MCF 10A (cell line): Measurements from ENCODE around the gene MVB12B. TPM values are rescaled to one million over a fixed set of nuclear protein-coding genes. Genes with fewer than 3 reads are reported as not detected.

Experiments
- BruUV-seq: library from RNA; stranded (reverse); fragments of 400-500 nt; replicated peaks from 2 replicates; lab custom pipeline; 2021; lab: Mats Ljungman, UMichigan
- CTCF ChIA-PET: fragments of 300-600 bp; sonication (Branson Sonifier 250); formaldehyde crosslinking; extraction: SDS; loops from one replicate; lab custom pipeline; 2021; ENCODE audit warnings: antibody characterized with exemption, inconsistent platforms; lab: Yijun Ruan, JAX
- POLR2A ChIA-PET: fragments of 300-600, 350-650 bp; sonication (Branson Sonifier 250); formaldehyde crosslinking; extraction: SDS; loops from one replicate; lab custom pipeline; 2020; ENCODE audit warnings: antibody characterized with exemption, inconsistent platforms; lab: Yijun Ruan, JAX
- DNase-seq: peaks from one replicate; pipeline ENCODE4 v3.0.0-alpha.2; 2018; ENCODE audit not compliant: unreplicated experiment
- H3K27ac Mint-ChIP-seq: one replicate; pipeline ENCODE4 v1.8.0; 2022; ENCODE audit warnings: mild to moderate bottlenecking, low read depth, mixed read lengths; ENCODE audit not compliant: unreplicated experiment
- H3K27me3 Mint-ChIP-seq: one replicate; pipeline ENCODE4 v1.8.0; 2022; ENCODE audit warnings: mixed read lengths; ENCODE audit not compliant: insufficient read depth, unreplicated experiment
- H3K36me3 Mint-ChIP-seq: one replicate; pipeline ENCODE4 v1.8.0; 2022; ENCODE audit warnings: mild to moderate bottlenecking, moderate library complexity, mixed read lengths; ENCODE audit not compliant: insufficient read depth, unreplicated experiment
- H3K4me1 Mint-ChIP-seq: one replicate; pipeline ENCODE4 v1.8.0; 2022; ENCODE audit warnings: mixed read lengths; ENCODE audit not compliant: insufficient read depth, unreplicated experiment
- H3K4me3 Mint-ChIP-seq: one replicate; pipeline ENCODE4 v1.8.0; 2022; ENCODE audit warnings: mild to moderate bottlenecking, moderate library complexity, mixed read lengths; ENCODE audit not compliant: unreplicated experiment
- H3K9me3 Mint-ChIP-seq: one replicate; pipeline ENCODE4 v1.8.0; 2022; ENCODE audit warnings: mixed read lengths; ENCODE audit not compliant: unreplicated experiment
- CTCF ChIP-seq: fragments of 200-600 bp; IDR thresholded peaks from one replicate; pipeline ENCODE4 v1.8.0; 2022; ENCODE audit warnings: antibody characterized with exemption, mild to moderate bottlenecking; ENCODE audit not compliant: unreplicated experiment
- intact Hi-C: fragments of 100-400 bp; cut with micrococcal nuclease; formaldehyde crosslinking; loops from 2 replicates; pipeline ENCODE4 v1.14.1; 2022
- total RNA-seq: library from RNA; stranded (reverse); gene quantifications from 2 replicates; pipeline ENCODE4 v1.2.3, GENCODE V29; 2022

The MVB12B gene
- total RNA-seq, 1 experiment from 2014 or later: 5.5 TPM

- CTCF ChIA-PET: interaction anchor here (0.5 to 1.1 kb wide), 2 partner anchors 162 to 589 kb away, joined by 3 to 5 read pairs; no protein-coding TSS in a partner anchor
- DNase-seq: no peak
- intact Hi-C loops: no loop called here
- no TSS peak for BruUV-seq
- Mint-ChIP-seq H3K27me3 (no peaks in the 10 kb centered on the region), H3K9me3 (no peaks in the 10 kb centered on the region), H3K36me3 (no peaks in the 10 kb centered on the region), H3K27ac (no peak overlapping the region), H3K4me3 (no peak overlapping the region), H3K4me1 (peaks cover 4% of the 10 kb centered on the region)
- no peak for TF ChIP-seq CTCF
- POLR2A ChIA-PET: no interaction called here
Observed at GRCh38 chr9:126337729-126338372, 11.2 kb downstream of the MVB12B start.

GRCh38 chr9:126338945-126339344 lies 12.3 kb downstream of the MVB12B start:
- Mint-ChIP-seq H3K9me3 (no peaks in the 10 kb centered on the region), H3K4me3 (no peak overlapping the region), H3K36me3 (no peaks in the 10 kb centered on the region), H3K27ac (no peak overlapping the region), H3K27me3 (no peaks in the 10 kb centered on the region), H3K4me1 (peaks cover 4% of the 10 kb centered on the region)
- no peak for TF ChIP-seq CTCF
- ChIA-PET POLR2A (interaction anchor here (0.8 kb wide), 1 partner anchor 19 kb away, joined by 4 read pairs; no protein-coding TSS in a partner anchor), CTCF (interaction anchor here (0.5 kb wide), 1 partner anchor 1176 kb away, joined by 3 read pairs; no protein-coding TSS in a partner anchor)
- intact Hi-C loops: no loop called here
- BruUV-seq: no TSS peak
- DNase-seq: no peak

GRCh38 chr9:126341426-126341825 lies 14.8 kb downstream of the MVB12B start:
- intact Hi-C loops: no loop called here
- H3K36me3 Mint-ChIP-seq: peaks cover 5% of the 10 kb centered on the region
- ChIA-PET POLR2A (no interaction called here), CTCF (no interaction called here)
- no peak overlapping the region for H3K27ac Mint-ChIP-seq
- no peak for TF ChIP-seq CTCF
- no peaks in the 10 kb centered on the region for H3K9me3 Mint-ChIP-seq
- BruUV-seq: no TSS peak
- no peaks in the 10 kb centered on the region for H3K27me3 Mint-ChIP-seq
- DNase-seq: no peak
- H3K4me1 Mint-ChIP-seq: peaks cover 2% of the 10 kb centered on the region
- H3K4me3 Mint-ChIP-seq: no peak overlapping the region

GRCh38 chr9:126341902-126342301 lies 15.3 kb downstream of the MVB12B start:
- Mint-ChIP-seq H3K4me3 (no peak overlapping the region), H3K27ac (no peak overlapping the region), H3K27me3 (no peaks in the 10 kb centered on the region), H3K4me1 (peaks cover 6% of the 10 kb centered on the region), H3K9me3 (no peaks in the 10 kb centered on the region), H3K36me3 (peaks cover 5% of the 10 kb centered on the region)
- no peak for DNase-seq
- ChIA-PET CTCF (interaction anchor here (0.6 kb wide), 1 partner anchor 61 kb away, joined by 3 read pairs; no protein-coding TSS in a partner anchor), POLR2A (no interaction called here)
- no TSS peak for BruUV-seq
- TF ChIP-seq CTCF: no peak
- intact Hi-C loops: no loop called here
